ENCODE results near the gene ACE.

- TF ChIP-seq CTCF (conservative IDR thresholded peaks at IDR 0.05) (no peak), EZH2 (IDR thresholded peaks at IDR 0.05; ENCODE audit: low read depth) (no peak)
Measured at GRCh38 chr17:63538693-63539595, 62.1 kb downstream of the ACE start.
